ENCODE results near the gene KMO.
A peak's percentile ranks its signal among the peaks of the same experiment; 100 is the strongest.

The KMO gene

DNA sequence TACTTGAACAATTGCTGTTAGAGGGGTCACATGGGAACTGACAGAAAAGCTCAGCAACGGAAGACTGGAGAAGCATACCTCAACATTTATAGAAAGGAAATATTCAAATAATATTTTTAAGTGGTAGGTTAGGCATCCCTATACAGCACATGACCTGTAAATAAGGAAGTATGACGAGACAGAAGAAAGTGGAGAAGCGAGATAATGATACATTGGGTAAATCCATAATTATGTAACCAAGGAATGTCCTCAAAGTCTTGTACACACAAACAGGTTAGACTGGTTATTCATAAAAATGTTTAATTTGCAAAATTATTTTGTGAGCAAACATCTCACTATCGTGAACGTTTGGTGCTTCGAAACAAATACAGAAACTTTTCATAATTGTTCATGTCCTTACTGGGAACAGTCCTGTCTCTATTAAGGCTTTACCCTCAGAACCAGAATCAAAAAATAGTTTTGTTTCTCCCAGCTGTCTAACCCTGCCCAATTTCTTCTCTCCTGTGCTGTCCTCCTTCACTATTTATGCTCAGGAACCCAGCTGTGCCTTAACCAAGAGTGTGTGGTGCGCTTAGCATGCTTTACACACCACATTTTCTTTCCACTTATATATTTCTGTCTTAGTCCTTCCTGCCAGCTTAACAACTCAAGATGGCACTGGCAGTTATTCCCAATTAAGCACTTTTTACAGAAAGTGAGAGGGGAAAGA, 10.2 kb downstream of the KMO start:
- DNase-seq: no peak

DNA sequence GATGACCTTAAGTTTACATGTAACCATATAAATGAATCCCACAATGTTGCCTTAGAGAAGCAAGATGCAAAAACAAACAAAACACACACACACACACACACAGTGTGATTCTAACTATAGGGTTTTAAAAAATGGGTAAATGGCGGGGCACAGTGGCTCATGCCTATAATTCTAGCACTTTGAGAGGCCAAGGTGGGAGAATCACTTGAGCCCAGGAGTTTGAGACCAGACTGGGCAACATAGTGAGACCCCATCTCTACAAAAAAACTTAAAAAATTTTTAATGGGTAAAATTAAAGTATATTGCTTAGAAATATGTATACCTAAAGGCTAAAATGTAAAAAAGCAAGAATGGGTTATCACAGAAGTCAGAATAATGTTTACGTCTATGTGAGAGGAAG, 15.8 kb downstream of the KMO start:
- no peak for DNase-seq

DNA sequence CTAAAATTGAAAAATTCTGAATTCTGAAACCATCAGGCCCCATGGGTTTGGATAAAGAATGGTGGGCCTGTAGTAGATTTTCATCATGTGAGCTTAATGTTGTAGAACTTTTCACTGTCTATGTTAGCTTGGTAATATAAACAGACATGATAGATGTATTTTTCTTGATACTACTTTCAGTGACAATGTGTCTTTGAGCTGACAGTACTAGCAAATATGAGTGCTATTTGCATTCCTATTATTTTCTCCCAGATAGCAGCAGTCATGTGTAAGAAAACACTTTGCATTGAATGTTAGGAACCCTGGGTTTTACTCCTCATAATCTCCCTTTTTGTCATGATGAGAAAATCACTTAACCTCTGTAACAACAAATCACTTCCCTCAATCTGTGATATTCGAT, 18.1 kb downstream of the KMO start:
- no peak for DNase-seq

DNA sequence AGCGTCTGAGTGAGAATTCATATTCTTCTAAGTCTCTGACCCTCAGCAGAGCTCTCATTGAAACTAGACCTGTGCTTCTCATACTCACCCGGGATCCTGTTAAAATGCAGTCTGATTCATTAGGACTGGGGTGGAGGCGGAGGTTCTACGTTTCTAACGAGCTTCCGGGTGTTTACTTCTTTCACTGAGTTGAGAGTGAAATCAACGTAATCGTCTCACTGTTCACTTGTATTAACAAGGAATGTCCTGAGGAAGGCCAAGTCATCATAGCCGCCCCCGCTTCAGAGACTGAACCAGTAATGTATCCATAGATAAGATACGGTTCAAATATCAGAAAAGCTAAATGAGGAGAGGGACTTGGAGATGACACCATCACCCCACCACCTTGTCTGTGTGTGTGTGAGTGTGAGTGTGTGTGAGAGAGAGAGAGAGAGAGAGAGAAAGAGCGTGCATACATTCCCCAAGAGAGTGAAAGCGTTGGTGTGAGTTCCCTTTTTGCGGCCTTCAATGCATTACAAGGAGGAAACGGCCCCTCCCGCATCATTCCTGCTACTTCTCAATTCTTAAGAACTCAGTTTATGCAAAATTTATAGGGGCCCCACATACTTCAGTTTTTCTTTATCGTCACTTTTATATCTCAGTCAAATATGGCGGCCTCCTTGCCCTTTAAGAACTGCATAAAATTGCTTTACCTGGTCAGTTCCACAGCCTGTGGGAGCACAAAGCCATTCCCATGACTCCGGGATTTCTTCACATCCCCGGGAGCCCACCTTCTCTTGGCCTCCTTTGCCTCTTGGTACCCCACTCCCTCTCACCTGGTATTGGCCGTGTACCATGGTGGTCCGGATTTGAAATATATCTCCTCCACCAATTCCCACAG, 19.8 kb downstream of the KMO start:
- DNase-seq: no peak

DNA sequence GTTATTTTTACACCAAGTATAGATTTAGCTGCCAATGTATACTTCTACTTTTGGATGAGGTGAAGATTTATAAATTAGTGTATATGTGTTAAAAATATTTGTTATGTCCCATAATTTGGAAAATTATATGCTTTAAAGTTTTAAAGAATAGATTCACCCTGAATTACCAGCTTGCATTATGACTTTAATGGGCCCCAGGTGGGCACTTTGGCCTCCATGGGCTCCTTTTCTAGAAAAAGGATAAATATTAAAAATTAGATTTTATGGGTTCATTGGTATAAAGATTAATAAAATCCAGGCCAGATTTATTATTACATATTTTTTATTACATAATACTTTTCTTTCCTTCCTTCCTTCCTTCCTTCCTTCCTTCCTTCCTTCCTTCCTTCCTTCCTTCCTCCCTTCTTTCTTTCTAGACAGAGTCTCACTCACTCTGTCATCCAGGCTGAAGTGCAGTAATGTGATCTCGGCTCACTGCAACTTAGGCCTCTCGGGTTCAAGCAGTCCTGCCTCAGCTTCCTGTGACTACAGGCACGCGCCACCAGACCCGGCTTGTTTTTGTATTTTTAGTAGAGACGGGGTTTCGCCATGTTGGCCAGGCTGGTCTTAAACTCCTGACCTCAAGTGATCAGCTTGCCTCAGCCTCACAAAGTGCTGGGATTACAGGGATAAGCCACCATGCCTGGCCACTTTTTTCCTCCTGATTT, 21.9 kb downstream of the KMO start:
- no peak for DNase-seq

DNA sequence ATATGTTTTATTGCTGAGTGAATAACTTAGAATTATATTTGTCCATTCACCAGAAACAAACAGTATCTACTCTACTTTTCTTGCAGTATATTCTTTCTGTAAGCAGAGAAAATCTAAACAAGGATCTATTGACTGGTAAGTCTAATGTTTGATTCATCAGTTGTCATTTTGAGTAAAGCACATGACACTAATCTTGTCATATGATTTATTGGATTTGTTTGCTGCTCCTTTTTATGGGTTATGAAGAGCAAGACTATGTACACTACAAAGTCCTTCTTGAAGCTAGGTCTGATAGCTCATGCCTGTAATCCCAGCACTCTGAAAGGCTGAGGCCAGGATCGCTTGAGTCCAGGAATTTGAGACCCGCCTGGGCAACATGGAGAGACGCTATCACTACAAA, 23.3 kb downstream of the KMO start:
- DNase-seq: no peak

DNA sequence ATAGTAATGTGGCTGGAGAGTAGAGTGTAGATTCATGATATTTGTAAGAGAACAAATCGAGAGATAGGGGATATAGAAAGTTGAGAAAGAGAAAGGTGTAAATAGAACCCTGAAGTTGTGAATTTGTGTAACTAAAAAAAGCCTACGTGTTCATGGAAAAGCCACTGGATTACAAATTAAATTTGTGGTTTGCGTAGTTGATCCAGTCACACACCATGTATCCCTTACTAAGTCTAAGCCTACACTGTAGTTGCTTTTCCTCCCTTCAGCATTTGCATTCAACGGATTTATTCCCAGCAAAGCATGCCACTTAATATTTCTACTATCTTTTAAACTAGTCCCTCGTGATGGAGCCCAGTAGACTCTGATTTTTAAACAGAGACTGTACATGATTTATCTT, 24.9 kb downstream of the KMO start:
- no peak for DNase-seq

DNA sequence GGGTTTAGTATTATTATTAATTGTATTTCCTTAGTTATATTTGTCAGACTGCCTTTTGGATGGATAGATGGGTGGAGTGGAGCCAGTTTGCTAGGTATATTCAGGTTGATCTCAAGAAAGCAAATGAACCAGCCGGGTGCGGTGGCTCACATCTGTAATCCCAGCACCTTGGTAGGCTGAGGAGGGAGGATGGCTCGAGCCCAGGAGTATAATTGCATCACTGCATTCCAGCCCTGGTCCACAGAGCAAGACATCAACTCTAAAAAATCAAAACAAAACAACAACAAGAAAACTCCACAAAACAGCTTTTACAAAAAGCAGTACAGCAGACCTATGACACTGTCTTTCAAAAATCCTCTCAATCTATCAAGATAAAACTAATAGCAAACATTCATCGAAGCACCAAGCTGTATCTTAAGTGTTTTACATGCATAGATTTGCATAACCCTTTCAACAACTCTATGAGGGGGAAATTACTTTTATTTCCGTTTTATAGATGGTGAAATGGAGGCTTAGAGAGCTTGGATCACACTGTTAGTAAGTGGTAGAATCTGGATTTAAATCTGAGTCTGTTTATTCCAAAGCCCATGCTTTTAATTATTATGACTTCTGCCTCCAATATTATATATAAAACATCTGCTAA, 25.5 kb downstream of the KMO start:
- no peak for DNase-seq

DNA sequence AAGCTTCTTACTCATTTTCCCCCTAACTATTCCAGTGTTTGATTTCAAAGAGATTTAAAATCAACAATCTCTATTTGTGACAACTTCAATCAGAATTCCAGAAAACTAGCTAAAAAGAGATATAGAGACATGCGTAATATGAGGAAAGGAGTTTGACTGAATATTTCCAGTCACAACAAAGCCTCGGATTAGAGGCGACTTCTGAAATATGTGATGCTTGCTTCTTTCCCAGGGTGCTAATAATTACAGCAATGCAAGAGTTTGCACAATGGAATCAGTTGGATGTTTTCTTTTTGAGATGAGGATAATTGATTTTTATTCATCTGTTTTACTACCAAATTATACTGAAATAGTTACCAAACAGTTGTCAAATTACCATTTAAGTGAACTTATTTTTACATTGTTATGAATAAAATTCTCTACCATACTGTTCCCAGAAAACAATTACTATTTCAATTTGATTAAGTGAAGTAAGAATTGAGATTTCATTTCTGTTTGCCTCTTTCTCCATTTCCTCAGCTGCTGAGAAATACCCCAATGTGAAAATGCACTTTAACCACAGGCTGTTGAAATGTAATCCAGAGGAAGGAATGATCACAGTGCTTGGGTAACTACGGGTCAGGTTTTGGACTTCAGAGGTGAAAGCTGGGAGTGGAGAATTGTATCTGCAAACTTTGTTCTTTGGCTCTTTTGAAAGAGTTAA, 28.1 kb downstream of the KMO start:
- no peak for DNase-seq

DNA sequence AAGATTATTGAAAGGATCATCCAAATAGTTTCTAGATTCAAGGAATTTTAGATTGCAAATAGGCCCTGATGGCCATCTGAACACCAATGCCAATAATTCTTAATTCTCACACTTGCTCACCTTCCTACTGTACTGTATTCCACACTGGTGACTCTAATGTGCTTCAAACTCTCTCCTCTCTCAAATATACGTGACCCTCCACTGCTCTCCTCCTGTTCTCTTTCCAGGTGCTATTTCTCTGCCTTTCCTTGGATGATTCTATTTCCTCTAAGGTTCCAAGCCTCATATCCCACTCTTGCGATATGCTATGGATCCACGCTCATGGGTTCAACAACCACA, 28.6 kb downstream of the KMO start:
- no peak for DNase-seq

DNA sequence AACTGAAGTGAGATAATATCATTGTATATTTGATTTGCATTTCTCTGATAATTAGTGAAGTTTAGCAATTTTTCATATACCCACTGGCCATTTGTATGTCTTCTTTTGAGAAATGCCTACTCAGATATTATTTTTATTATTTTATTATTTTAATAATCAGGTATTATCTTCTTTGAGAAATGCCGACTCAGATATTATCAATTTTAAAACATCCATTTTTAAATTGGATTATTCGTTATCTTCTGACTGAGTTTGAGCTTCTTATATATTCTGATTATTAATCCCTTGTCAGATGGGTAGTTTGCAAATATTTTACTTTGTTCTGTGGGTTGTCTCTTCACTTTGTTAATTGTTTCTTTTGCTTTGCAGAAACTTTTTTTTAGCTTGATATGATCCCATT, 37.7 kb downstream of the KMO start:
- no peak for DNase-seq

DNA sequence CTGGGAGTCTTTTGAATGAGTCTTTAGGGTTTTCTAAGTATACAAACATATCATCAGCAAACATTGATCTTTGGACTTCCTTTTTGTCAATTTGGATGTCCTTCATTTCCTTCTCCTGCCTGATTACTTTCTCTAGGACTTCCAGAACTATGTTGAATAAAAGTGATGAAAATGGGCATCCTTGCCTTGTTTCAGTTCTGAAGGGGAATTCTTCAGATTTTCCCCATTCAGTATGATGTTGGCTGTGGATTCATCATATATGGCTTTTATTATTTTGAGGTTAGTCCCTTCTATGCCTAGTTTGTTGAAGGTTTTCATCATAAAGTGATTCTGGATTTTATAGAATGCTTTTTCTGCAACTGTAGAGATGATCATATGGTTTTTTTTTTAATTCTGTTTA, 42.0 kb downstream of the KMO start:
- no peak for DNase-seq

DNA sequence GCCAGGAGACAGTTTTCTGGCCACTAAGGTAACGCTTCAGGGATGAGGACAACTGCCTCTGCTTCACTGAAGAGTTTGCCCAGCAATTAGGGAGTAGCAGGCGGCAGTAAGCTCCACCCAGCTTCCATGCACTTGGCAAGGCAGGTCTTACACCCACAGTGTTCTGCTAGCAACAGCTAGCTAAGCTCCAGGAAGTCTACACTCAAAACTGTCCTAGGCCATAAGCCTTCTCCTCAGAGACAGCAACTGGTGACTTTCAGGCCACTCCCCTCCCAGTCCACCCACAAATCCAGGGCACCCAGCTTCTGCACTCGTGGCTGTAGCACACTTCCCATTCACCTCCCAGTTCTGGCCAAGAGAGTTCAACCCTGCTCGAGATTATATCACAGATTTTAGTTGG, 47.3 kb downstream of the KMO start:
- DNase-seq: no peak

DNA sequence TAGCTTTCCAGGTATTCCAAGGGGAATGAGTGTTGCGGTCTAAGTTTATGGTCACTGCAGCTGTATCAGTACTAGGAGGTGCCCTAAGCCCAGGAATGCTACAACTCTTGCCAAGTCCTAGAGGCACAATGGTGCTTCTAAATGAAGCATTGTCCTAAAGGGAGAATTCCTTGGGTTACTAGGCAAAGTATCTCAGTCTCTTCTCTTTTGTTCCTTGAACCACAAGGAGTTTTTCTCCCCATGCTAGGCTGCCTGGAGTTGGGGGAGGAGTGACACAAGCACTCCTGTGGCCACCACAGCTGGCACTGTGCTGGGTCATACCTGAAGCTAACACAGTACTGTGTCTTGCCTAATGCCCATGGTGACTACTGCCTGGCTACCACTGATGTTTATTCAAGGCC, 50.7 kb downstream of the KMO start:
- DNase-seq: no peak

DNA sequence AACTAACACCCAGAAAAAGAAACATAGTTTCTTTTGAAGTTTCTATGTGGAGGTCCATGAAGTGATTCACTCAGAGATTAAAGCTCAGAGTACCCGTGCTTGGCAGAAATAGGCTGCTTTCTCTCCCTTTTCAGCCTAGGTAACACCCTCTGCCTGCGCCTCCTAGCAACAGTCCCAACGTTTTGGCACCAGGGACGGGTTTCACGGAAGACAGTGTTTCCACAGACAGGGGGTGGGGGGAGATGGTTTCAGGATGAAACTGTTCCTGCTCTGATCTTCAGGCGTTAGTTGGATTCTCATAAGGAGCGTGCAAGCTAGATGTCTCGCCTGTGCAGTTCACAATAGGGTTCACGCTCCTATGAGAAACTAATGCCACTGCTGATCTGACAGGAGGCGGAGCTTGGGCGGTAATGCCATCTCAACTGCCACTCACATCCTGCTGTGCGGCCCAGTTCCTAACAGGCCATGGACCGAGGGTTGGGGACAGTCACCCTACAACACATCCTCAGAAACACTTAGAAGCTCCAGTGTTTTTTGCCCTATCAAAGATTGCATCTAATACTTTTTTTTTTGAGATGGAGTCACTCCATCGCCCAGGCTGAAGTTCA, 54.8 kb downstream of the KMO start:
- no peak for DNase-seq

DNA sequence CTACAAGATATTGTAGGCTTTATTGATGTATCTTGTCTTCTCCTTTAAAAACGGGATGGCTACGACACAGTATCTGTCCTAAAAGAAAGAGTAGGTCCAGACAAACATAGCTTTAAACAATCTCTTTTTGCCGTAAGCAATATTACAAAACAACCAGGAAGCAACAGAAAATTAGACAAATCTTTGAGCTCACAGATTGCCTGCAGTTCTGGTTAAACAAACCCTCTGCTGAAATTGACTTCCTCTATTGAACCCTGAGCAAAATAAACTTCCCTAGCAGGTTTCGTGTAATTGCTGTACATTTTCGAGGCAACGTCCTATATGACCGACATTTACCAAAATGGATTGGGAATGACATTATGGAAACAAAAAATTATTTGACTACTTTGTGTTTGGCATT, 57.3 kb downstream of the KMO start:
- DNase-seq: no peak

DNA sequence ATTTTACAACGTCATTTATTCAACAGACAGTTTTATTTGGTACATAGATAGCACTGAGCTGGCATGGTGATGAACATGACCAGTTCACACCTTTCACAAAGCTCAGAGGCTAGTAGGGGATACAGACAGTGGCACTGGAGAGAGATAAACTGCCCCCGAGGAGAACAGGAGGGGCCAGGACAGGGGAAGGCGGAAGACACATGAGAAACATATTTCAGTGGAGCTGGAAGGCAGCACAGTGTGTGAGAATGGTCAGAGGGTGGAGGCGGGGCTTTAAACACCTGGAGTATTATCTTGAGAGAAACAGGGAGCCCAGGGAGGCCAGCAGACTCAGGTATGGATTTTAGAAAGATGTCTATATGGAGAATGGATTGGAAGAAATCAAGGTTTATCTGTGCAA, 58.5 kb downstream of the KMO start:
- DNase-seq: no peak

DNA sequence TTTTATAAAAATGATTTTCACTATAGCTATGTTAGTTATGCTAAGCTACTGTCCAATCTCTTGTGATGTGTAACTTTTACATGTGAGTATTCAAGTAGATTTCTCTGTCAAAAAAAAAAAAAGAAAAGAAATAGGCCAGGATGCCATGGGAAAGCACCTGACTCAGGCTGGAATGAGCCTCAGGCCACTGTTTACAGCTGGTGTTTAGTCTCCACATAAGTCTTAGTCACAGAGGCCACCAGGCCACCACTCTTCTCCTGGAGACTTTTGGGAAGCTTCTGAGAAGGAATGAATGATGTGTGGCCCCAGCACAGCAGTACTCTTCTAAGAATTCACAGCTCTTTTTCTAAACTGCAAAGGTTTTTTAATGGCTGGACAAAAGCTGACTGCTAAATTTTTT, 59.1 kb downstream of the KMO start:
- DNase-seq: peak; percentile 66

DNA sequence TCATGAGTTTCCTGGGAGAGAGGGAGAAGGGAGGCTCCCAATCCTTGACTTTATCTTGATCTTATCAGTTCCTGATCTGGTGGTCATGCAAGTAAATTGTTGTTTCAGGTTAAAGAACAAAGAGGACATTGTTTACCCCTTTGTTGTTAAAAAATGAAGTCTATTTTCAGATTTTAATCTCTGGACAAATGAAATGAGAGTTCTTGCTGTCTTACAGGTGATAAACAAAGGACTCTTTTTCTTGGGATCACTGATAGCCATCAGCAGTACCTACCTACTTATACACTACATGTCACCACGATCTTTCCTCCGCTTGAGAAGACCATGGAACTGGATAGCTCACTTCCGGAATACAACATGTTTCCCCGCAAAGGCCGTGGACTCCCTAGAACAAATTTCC, 59.6 kb downstream of the KMO start:
- DNase-seq: no peak

DNA sequence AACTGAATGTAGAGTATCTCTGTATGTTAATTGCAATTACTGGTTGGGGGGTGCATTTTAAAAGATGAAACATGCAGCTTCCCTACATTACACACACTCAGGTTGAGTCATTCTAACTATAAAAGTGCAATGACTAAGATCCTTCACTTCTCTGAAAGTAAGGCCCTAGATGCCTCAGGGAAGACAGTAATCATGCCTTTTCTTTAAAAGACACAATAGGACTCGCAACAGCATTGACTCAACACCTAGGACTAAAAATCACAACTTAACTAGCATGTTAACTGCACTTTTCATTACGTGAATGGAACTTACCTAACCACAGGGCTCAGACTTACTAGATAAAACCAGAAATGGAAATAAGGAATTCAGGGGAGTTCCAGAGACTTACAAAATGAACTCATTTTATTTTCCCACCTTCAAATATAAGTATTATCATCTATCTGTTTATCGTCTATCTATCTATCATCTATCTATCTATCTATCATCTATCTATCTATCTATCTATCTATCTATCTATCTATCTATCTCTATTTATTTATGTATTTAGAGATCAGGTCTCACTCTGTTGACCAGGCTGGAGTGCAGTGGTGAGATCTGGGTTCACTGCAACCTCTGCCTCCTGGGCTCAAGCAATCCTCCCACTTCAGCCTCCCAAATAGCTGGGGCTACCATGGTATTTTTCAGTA, 60.2 kb downstream of the KMO start:
- peak; percentile 68 for DNase-seq

DNA sequence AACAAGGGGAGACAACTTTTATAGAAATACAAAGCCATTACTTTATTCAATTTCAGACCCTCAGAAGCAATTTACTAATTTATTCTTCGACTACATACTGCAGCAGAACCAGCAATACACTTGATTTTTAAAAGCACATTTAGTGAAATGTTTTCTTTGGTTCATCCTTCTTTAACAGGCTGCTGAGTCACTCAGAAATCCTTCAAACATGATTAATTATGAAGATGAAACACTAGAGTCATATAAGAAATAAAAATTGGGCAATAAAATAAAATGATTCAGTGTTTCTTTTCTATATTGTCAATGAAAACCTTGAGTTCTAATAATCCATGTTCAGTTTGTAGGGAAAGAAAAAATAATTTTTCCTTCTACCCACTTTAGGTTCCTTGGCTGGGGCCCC, 61.0 kb downstream of the KMO start:
- peak; percentile 47 for DNase-seq

DNA sequence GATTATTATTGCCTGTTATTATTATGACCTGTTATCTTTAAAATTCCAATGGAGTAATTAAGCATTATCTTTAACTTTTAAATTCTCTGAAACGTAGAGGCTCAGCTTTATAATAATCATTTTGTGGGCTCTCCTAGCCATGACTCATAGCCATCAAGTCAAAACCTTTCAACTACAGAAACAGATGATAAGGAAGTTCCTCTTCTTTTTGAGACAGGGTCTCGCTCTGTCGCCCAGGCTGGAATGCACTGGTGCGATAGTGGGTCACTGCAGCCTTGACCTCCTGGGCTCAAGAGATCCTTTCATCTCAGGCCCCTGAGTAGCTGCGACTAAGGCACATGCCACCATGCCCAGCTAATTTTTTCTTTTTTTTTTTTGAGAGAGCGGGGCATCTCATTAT, 64.5 kb downstream of the KMO start:
- no peak for DNase-seq
